ENCODE measurements around the gene ELMO1. TPM values are rescaled to one million over a fixed set of nuclear protein-coding genes. Genes with fewer than 3 reads are reported as not detected.

Gene ELMO1
- total RNA-seq, 1 donor from 2014 or later: 29.4 TPM

DNA sequence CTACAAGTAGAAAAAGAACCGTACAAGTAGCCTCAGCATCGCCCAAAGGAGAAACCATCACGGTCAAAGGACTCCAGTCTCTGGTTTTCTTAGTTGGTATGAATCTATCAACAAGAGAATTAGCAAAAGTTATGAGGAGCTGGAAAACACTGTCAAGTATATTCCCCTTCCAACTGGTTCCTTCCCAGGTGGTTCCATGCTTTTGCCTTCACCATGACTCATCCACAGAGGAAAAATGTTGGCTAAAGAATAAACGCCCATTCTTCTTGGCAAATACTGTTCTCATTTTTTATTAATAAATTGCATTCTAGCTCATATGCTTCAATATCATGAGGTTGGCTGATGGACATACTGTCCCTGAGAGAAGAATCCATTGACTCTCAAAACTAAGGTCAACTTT, 6.4 kb downstream of the ELMO1 start:
- Mint-ChIP-seq H3K9me3 (no peaks in the 10 kb centered on the region), H3K4me3 (no peak overlapping the region), H3K27ac (no peak overlapping the region), H3K27me3 (peaks cover 27% of the 10 kb centered on the region), H3K4me1 (ENCODE audit: unreplicated experiment) (peaks cover 16% of the 10 kb centered on the region), H3K36me3 (no peaks in the 10 kb centered on the region)
- DNase-seq (ENCODE audit: extremely low spot score, unreplicated experiment): no peak
- no peak for TF ChIP-seq CTCF (conservative IDR thresholded peaks at IDR 0.05)

DNA sequence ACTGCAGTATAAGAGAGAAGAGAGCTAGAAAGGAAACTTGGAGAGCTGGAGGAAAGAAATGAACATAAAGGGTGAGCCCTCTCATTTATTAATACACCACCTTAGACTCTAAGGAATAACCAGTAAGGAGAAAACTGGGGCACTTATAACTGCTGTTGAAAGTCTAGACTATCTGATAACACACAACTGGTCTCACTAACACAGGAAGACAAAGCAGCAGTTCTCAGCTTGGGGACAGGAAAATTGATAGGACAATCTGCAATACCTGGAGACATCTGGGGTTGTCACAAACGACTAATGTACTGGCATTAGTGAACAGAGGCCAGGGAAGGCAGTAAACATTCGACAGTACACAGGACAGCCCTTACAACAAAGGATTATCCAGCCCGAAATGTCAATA, 6.8 kb downstream of the ELMO1 start:
- Mint-ChIP-seq H3K27ac (no peak overlapping the region), H3K4me1 (ENCODE audit: unreplicated experiment) (peaks cover 16% of the 10 kb centered on the region), H3K27me3 (peaks cover 22% of the 10 kb centered on the region), H3K4me3 (no peak overlapping the region), H3K9me3 (no peaks in the 10 kb centered on the region), H3K36me3 (no peaks in the 10 kb centered on the region)
- no peak for DNase-seq (ENCODE audit: extremely low spot score, unreplicated experiment)
- no peak for TF ChIP-seq CTCF (conservative IDR thresholded peaks at IDR 0.05)

GRCh38 chr7:37441386-37441760, 7.3 kb downstream of the ELMO1 start:
- DNase-seq (ENCODE audit: extremely low spot score, unreplicated experiment): no peak
- Mint-ChIP-seq H3K4me3 (no peak overlapping the region), H3K4me1 (ENCODE audit: unreplicated experiment) (peaks cover 11% of the 10 kb centered on the region), H3K27ac (no peak overlapping the region), H3K36me3 (no peaks in the 10 kb centered on the region), H3K9me3 (no peaks in the 10 kb centered on the region), H3K27me3 (peaks cover 18% of the 10 kb centered on the region)
- no peak for TF ChIP-seq CTCF (conservative IDR thresholded peaks at IDR 0.05)

GRCh38 chr7:37440738-37441385, 7.8 kb downstream of the ELMO1 start:
- peaks cover 11% of the 10 kb centered on the region for H3K4me1 Mint-ChIP-seq (ENCODE audit: unreplicated experiment)
- H3K27me3 Mint-ChIP-seq: peaks cover 13% of the 10 kb centered on the region
- no peaks in the 10 kb centered on the region for H3K36me3 Mint-ChIP-seq
- H3K9me3 Mint-ChIP-seq: no peaks in the 10 kb centered on the region
- no peak overlapping the region for H3K27ac Mint-ChIP-seq
- no peak overlapping the region for H3K4me3 Mint-ChIP-seq
- no peak for TF ChIP-seq CTCF (conservative IDR thresholded peaks at IDR 0.05)
- no peak for DNase-seq (ENCODE audit: extremely low spot score, unreplicated experiment)

- no peak for DNase-seq (ENCODE audit: extremely low spot score, unreplicated experiment)
- Mint-ChIP-seq H3K27me3 (peaks cover 10% of the 10 kb centered on the region), H3K4me1 (ENCODE audit: unreplicated experiment) (peaks cover 17% of the 10 kb centered on the region), H3K4me3 (no peak overlapping the region), H3K27ac (no peak overlapping the region), H3K36me3 (no peaks in the 10 kb centered on the region), H3K9me3 (no peaks in the 10 kb centered on the region)
- no peak for TF ChIP-seq CTCF (conservative IDR thresholded peaks at IDR 0.05)
Measured at GRCh38 chr7:37439653-37440026, 9.0 kb downstream of the ELMO1 start.

Measured in type B pancreatic cell (in vitro differentiated cells).